GM18526 (cell line): ENCODE data around the gene OSBP2.

Experiments
- POLR2A ChIP-seq: IDR thresholded peaks from 3 replicates; pipeline ENCODE4 v1.6.1; 2011; ENCODE audit not compliant: insufficient read length; ENCODE audit errors: extremely low read depth

OSBP2 gene

DNA sequence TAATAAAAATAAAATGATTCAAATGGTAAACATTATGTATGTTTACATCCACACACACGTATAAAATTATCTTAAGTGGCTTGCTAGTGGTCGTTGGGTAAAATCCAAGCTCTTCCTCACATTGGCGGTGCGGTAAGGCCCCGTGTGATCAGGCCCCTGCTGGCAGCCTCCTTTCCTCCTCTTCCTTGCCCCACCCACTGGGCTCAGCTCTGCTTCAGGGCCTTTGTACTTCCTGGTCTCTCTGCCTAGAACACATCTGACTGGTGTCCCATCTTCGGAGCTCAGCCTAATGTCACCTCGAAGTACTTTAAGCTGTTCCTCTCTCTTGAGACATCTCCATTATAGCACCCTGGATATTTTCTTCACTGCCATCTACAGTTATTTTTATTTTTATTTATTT lies 52.8 kb downstream of the OSBP2 start:
- TF ChIP-seq POLR2A = no peak

DNA sequence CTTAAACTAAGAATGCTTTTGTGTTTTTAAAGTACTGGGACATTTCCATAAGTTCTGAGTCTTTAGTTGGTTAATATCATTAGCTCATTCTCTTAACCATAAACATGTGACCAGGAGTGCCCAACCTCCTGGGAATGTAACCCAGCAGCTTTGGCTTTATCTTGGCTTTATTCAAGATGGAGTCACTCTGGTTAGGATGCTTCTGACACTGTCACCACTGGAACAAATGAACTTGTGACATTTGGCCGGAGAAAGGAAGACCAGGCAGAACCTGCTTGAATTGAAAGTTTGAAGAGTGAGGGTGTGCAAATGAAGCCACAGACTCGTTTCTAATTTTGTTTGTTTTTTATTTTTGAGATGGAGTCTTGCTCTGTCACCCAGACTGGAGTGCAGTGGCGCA lies 54.6 kb downstream of the OSBP2 start:
- TF ChIP-seq POLR2A = no peak

DNA sequence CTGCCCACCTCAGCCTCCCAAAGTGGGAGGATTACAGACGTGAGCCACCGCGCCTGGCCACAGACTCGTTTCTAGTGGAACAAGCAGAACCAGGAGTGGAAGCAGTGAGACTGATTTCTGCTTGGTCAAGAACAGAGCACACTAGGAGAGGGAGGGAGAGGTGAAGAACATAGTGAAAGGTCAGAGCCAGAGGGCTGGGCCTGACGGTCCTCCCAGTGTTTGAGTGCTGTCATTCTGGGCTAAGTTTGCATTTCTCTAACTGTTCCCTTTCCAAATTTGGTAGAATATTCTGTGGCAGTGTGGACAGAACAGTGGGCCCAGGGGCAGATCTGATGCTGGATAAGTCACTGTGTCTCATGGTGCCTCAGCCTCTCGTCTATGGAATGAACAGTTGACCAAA lies 55.2 kb downstream of the OSBP2 start:
- TF ChIP-seq POLR2A = no peak

- TF ChIP-seq POLR2A = no peak
These were observed 56.9 kb downstream of the OSBP2 start for GRCh38 chr22:30751529-30751928.

DNA sequence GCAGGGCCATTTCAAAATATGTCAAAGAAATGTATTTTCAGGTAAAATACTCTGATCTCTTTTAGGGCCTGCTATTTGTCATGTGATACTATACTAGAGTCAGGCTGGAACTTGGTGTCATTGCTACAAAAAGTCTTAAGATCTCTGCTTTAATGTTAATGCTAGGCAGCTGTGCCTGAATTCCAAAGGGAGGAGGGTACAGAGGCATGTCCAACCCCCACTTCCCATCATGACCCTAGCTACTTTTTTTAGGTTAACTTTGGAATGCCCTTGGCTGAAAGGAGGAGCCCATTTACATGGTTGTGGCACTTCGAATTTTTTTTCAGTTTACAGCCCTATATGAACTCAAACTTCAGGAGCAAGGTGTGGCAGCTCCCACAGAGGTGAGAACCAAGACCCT lies 58.1 kb downstream of the OSBP2 start:
- TF ChIP-seq POLR2A = no peak

- no peak for TF ChIP-seq POLR2A
These were observed 59.0 kb downstream of the OSBP2 start for GRCh38 chr22:30753701-30754100.

GRCh38 chr22:30754521-30754920 lies 59.8 kb downstream of the OSBP2 start:
- TF ChIP-seq POLR2A = no peak

- no peak for TF ChIP-seq POLR2A
These were observed 60.5 kb downstream of the OSBP2 start for GRCh38 chr22:30754971-30755758.

- TF ChIP-seq POLR2A = no peak
These were observed 61.1 kb downstream of the OSBP2 start for GRCh38 chr22:30755759-30756124.

GRCh38 chr22:30763815-30764673 lies 69.4 kb downstream of the OSBP2 start:
- TF ChIP-seq POLR2A = no peak

DNA sequence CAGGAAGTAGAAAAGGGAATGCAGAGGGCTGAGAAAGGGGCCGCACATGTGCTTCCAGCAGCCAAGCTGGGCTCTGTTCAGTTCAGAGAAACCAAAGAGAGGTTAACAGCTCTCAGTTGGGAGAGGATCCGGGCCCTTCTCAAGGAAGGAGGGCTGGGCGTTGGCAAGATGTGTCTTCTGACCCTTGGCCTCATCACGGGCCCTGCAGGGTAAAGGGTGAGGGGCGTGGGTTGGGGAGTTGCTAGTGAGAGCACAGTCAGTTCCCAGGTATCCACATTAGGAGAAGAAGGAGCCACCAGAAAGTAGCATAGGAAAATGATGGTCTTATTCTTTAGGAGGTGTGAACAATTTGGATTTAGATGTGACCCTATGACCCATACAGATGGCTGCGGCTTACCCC lies 73.0 kb downstream of the OSBP2 start:
- TF ChIP-seq POLR2A = no peak

DNA sequence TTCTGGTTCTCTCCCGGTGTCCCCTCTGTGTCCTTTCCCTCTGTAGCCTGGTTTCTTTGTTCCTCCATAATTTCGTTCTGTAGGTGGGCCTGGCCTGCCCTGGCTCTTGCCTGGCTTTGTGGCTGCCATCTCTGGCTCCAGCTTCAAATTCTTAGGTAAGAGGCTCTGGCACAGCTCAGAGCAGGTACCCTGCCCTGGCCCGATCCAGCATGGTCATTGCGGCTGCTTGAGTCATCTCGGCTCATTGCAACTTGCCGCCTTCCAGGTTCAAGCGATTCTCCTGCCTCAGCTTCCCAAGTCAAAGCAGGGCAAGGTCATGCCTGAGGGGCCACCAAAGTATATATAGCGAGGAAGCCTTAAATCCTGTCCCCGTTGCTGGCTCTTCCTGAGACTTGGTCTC lies 76.0 kb downstream of the OSBP2 start:
- no peak for TF ChIP-seq POLR2A

DNA sequence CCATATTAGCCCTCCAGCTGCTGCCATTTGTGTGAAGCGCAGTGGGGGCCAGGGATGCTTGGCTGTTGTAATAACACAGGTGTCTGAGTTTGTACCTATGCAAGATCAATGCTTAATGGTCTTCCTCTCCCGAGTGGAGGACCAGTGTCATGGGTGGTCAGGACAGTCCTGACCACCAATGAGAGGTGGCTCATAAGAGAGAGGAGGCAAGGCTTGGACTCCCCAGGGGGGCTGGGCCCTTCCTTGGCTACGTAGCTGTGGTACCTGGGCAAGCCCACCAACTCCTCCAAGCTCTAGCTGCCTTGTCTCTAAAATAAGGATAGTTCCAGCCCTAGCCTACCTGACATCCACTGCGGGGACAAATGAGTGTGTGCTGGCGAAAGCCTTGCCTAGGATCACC lies 79.2 kb downstream of the OSBP2 start:
- no peak for TF ChIP-seq POLR2A

GRCh38 chr22:30774566-30774965 lies 79.9 kb downstream of the OSBP2 start:
- no peak for TF ChIP-seq POLR2A

- TF ChIP-seq POLR2A = no peak
These were observed 81.8 kb downstream of the OSBP2 start for GRCh38 chr22:30776476-30776875.

- TF ChIP-seq POLR2A = no peak
These were observed 82.9 kb downstream of the OSBP2 start for GRCh38 chr22:30777587-30777986.

DNA sequence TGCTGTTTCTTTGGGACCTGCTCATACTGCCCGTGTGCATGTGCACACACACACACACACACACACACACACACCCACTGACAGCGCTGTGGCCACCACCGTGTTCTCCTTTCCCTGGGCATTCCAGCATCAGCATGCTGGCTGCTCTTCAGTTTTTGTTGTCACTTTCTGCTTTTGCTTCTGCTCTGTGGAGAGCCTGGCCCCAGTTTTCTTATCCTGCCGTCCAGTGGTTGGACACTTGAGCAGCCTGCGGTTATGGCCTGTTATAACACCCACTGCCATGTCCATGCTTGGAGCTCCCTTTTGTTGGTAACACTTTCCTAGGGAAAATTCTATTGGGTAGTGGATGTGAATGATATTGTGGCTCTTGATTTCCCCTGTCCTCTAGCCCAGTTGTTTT lies 83.6 kb downstream of the OSBP2 start:
- no peak for TF ChIP-seq POLR2A

DNA sequence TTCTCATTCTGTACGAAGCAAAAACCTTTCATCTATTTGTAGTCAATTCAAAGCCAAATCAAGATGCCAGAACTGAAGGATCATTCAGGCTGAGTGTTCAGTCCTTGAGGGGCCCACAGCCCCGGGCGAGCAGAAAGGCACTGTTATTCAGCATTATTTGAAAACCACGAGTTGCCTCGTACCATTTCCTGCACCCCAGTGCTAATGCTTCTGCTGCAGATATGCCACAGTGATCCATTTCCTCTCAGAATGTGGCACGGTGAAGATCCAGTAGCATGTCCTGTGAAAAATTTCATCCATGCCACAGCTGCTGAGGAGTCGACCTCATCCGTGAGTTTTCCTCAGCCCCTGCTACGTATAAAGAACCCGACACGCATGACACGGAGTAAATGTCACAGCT lies 85.4 kb downstream of the OSBP2 start:
- no peak for TF ChIP-seq POLR2A
